GM12873 (cell line): ENCODE measurements around the gene CENPE.
A peak's percentile ranks its signal among the peaks of the same experiment; 100 is the strongest.

Experiments used
- CTCF ChIP-seq: IDR thresholded peaks from 2 replicates; pipeline ENCODE4 v1.5.1; 2012; ENCODE audit warnings: low read depth, mild to moderate bottlenecking, moderate library complexity, low read length, control low read depth; ENCODE audit not compliant: insufficient read depth; ENCODE audit errors: missing control alignments

CENPE gene

GRCh38 chr4:103099691-103100392 lies 98.3 kb downstream of the CENPE start, which contains the start of gene BDH2:
Gene BDH2, minus strand, starts transcription at chr4:103099834. Its CDS starts 3,580 bp downstream, at chr4:103096254.
- peak; percentile 62 for TF ChIP-seq CTCF

GRCh38 chr4:103098756-103099440 lies 99.2 kb downstream of the CENPE start:
- no peak for TF ChIP-seq CTCF

GRCh38 chr4:103098341-103098740 lies 99.8 kb downstream of the CENPE start:
- TF ChIP-seq CTCF, result no peak

- TF ChIP-seq CTCF, result no peak
These were observed 101.0 kb downstream of the CENPE start for GRCh38 chr4:103097112-103097511.

- TF ChIP-seq CTCF, result no peak
These were observed 103.1 kb downstream of the CENPE start for GRCh38 chr4:103095080-103095479.

GRCh38 chr4:103092245-103092644 lies 105.9 kb downstream of the CENPE start:
- TF ChIP-seq CTCF, result no peak

GRCh38 chr4:103091601-103092223 lies 106.4 kb downstream of the CENPE start:
- peak; percentile 70 for TF ChIP-seq CTCF
